Body of pancreas (tissue), 4 donors: ENCODE results near the gene RECQL.

Experiments used
- POLR2A ChIP-seq, 3 donors: fragments of 450-650 bp; IDR thresholded peaks; one replicate each; pipeline ENCODE4 v1.6.1; 2016; ENCODE audit warnings: antibody characterized with exemption in 3 of 3, mild to moderate bottlenecking in 2 of 3
- TF ChIP-seq, protein P1 (sequence below), 7 experiments: fragments of 450-650 bp in 4 of 7; fragments of 200-600 bp in 3 of 7; sonication (generic) in 3 of 7; IDR thresholded peaks; one replicate each; pipeline ENCODE4 v1.5.1; 2016 to 2019; ENCODE audit warnings: antibody characterized with exemption in 7 of 7

GRCh38 chr12:21538061-21538653, 36.7 kb upstream of the RECQL start:
- TF ChIP-seq, protein P1, sequence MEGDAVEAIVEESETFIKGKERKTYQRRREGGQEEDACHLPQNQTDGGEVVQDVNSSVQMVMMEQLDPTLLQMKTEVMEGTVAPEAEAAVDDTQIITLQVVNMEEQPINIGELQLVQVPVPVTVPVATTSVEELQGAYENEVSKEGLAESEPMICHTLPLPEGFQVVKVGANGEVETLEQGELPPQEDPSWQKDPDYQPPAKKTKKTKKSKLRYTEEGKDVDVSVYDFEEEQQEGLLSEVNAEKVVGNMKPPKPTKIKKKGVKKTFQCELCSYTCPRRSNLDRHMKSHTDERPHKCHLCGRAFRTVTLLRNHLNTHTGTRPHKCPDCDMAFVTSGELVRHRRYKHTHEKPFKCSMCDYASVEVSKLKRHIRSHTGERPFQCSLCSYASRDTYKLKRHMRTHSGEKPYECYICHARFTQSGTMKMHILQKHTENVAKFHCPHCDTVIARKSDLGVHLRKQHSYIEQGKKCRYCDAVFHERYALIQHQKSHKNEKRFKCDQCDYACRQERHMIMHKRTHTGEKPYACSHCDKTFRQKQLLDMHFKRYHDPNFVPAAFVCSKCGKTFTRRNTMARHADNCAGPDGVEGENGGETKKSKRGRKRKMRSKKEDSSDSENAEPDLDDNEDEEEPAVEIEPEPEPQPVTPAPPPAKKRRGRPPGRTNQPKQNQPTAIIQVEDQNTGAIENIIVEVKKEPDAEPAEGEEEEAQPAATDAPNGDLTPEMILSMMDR (IDR thresholded peaks at IDR 0.05) = no peak
- TF ChIP-seq POLR2A (IDR thresholded peaks at IDR 0.05) = no peak
